GM06990 (cell line): Measurements from ENCODE around the gene CLDN20.

Source experiments
- DNase-seq: peaks from one replicate; pipeline ENCODE4 v3.0.0-alpha.2; 2011; ENCODE audit not compliant: insufficient read length; ENCODE audit errors: extremely low read depth
- H3K27me3 ChIP-seq: replicated peaks from 2 replicates; pipeline ENCODE4 v1.6.0; 2011; ENCODE audit warnings: low read length; ENCODE audit not compliant: control insufficient read depth, insufficient read depth
- H3K36me3 ChIP-seq: 2 replicates; pipeline ENCODE4 v1.5.1; 2011; ENCODE audit warnings: low read length; ENCODE audit not compliant: control insufficient read depth, insufficient read depth
- H3K4me3 ChIP-seq: replicated peaks from 2 replicates; pipeline ENCODE4 v1.5.1; 2011; ENCODE audit warnings: low read depth, mild to moderate bottlenecking, control low read depth, low read length
- CTCF ChIP-seq: IDR thresholded peaks from 2 replicates; pipeline ENCODE4 v1.5.1; 2011; ENCODE audit warnings: low read length, control low read depth, mild to moderate bottlenecking, inconsistent platforms; ENCODE audit not compliant: insufficient read depth, poor library complexity, severe bottlenecking

CLDN20 gene

GRCh38 chr6:155237613-155238012 lies 26.2 kb upstream of the CLDN20 start:
- no peak for TF ChIP-seq CTCF
- H3K4me3 ChIP-seq = no peak overlapping the region
- no peak for DNase-seq
- H3K27me3 ChIP-seq = no peaks in the 10 kb centered on the region
- peaks cover 24% of the 10 kb centered on the region for H3K36me3 ChIP-seq

- Histone ChIP-seq H3K4me3 (no peak overlapping the region), H3K27me3 (no peaks in the 10 kb centered on the region), H3K36me3 (peaks cover 32% of the 10 kb centered on the region)
- no peak for TF ChIP-seq CTCF
- no peak for DNase-seq
Measured at GRCh38 chr6:155240905-155241600, 22.8 kb upstream of the CLDN20 start.

- H3K27me3 ChIP-seq = no peaks in the 10 kb centered on the region
- DNase-seq = no peak
- peaks cover 37% of the 10 kb centered on the region for H3K36me3 ChIP-seq
- TF ChIP-seq CTCF = no peak
- no peak overlapping the region for H3K4me3 ChIP-seq
Measured at GRCh38 chr6:155241966-155242365, 21.8 kb upstream of the CLDN20 start.

GRCh38 chr6:155244434-155244833 lies 19.4 kb upstream of the CLDN20 start:
- no peak overlapping the region for H3K4me3 ChIP-seq
- peaks cover 30% of the 10 kb centered on the region for H3K36me3 ChIP-seq
- DNase-seq = no peak
- H3K27me3 ChIP-seq = no peaks in the 10 kb centered on the region
- TF ChIP-seq CTCF = no peak

- H3K36me3 ChIP-seq = peaks cover 28% of the 10 kb centered on the region
- H3K27me3 ChIP-seq = no peaks in the 10 kb centered on the region
- no peak for TF ChIP-seq CTCF
- no peak for DNase-seq
- no peak overlapping the region for H3K4me3 ChIP-seq
Measured at GRCh38 chr6:155245193-155245592, 18.6 kb upstream of the CLDN20 start.

- DNase-seq = no peak
- TF ChIP-seq CTCF = no peak
- Histone ChIP-seq H3K27me3 (no peaks in the 10 kb centered on the region), H3K4me3 (no peak overlapping the region), H3K36me3 (peaks cover 28% of the 10 kb centered on the region)
Measured at GRCh38 chr6:155245831-155246230, 18.0 kb upstream of the CLDN20 start.
